Caco-2 (cell line): ENCODE results near the gene C1orf159. TPM values are rescaled to one million over a fixed set of nuclear protein-coding genes. Genes with fewer than 3 reads are reported as not detected.
A peak's percentile ranks its signal among the peaks of the same experiment; 100 is the strongest.

ENCODE experiments used
- BruUV-seq: library from RNA; stranded (reverse); fragments of 400-500 nt; replicated peaks from 2 replicates; lab custom pipeline; 2021; lab: Mats Ljungman, UMichigan
- CTCF ChIA-PET: fragments of 300-600 bp; sonication (Branson Sonifier 250); formaldehyde crosslinking; loops from one replicate; lab custom pipeline; 2022; ENCODE audit warnings: antibody characterized with exemption; lab: Charles Lee
- POLR2A ChIA-PET: fragments of 300-600 bp; sonication (Branson Sonifier 250); formaldehyde crosslinking; loops from one replicate; lab custom pipeline; 2022; ENCODE audit warnings: antibody characterized with exemption; lab: Charles Lee
- DNase-seq, 2 experiments: peaks; one replicate each; pipeline versions ENCODE4 v3.0.0 to v3.0.0-alpha.2; 2020 to 2022
- H3K27me3 ChIP-seq: replicated peaks from 2 replicates; pipeline ENCODE4 v1.6.0; 2011; ENCODE audit warnings: low read length; ENCODE audit not compliant: control insufficient read depth, insufficient read depth
- H3K36me3 ChIP-seq: 2 replicates; pipeline ENCODE4 v1.5.1; 2011; ENCODE audit warnings: low read length; ENCODE audit not compliant: control insufficient read depth, insufficient read depth
- H3K4me1 ChIP-seq: fragments of 250-450 bp; sonication (Bioruptor Pico); 2 replicates; pipeline ENCODE4 v1.5.1; 2020; ENCODE audit warnings: mild to moderate bottlenecking
- H3K4me3 ChIP-seq: 2 replicates; pipeline ENCODE4 v1.5.1; 2011; ENCODE audit warnings: low read depth, mild to moderate bottlenecking, control low read depth, low read length
- H3K9me3 ChIP-seq: fragments of 250-450 bp; sonication (Bioruptor Pico); 2 replicates; pipeline ENCODE4 v1.5.1; 2020; ENCODE audit warnings: mild to moderate bottlenecking, moderate library complexity
- H3K27ac Mint-ChIP-seq: one replicate; pipeline ENCODE4 v1.8.0; 2022; ENCODE audit warnings: mixed read lengths; ENCODE audit not compliant: unreplicated experiment
- H3K27me3 Mint-ChIP-seq: one replicate; pipeline ENCODE4 v1.8.0; 2022; ENCODE audit warnings: mixed read lengths; ENCODE audit not compliant: insufficient read depth, unreplicated experiment
- H3K36me3 Mint-ChIP-seq: one replicate; pipeline ENCODE4 v1.8.0; 2022; ENCODE audit warnings: mild to moderate bottlenecking, mixed read lengths; ENCODE audit not compliant: insufficient read depth, unreplicated experiment
- H3K4me1 Mint-ChIP-seq: one replicate; pipeline ENCODE4 v1.8.0; 2022; ENCODE audit warnings: low read depth, mixed read lengths; ENCODE audit not compliant: unreplicated experiment
- H3K4me3 Mint-ChIP-seq: one replicate; pipeline ENCODE4 v1.8.0; 2022; ENCODE audit warnings: mild to moderate bottlenecking, moderate library complexity, mixed read lengths; ENCODE audit not compliant: unreplicated experiment
- H3K9me3 Mint-ChIP-seq: one replicate; pipeline ENCODE4 v1.8.0; 2022; ENCODE audit warnings: mixed read lengths; ENCODE audit not compliant: unreplicated experiment
- CTCF ChIP-seq, 2 experiments: fragments of 200-600 bp in 1 of 2; IDR thresholded peaks; 1 replicate in 1 of 2; 2 replicates in 1 of 2; pipeline versions ENCODE4 v1.5.1 to v1.8.0; 2011 to 2022; ENCODE audit warnings: antibody characterized with exemption in 1 of 2, control low read depth in 1 of 2, inconsistent platforms in 1 of 2, low read depth in 1 of 2, low read length in 1 of 2, mild to moderate bottlenecking in 1 of 2, moderate library complexity in 1 of 2; ENCODE audit not compliant: insufficient read depth in 1 of 2, severe bottlenecking in 1 of 2, unreplicated experiment in 1 of 2
- intact Hi-C: fragments of 100-400 bp; cut with micrococcal nuclease; formaldehyde crosslinking; loops from one replicate; pipeline ENCODE4 v1.10.0; 2022; ENCODE audit not compliant: unreplicated experiment
- total RNA-seq: library from RNA; stranded (reverse); gene quantifications from 2 replicates; pipeline ENCODE4 v1.2.3, GENCODE V29; 2022

The C1orf159 gene
- total RNA-seq, 1 experiment from 2014 or later, result 12.9 TPM

GRCh38 chr1:1054971-1055370 is 60.9 kb downstream of the C1orf159 start:
- no peak for DNase-seq
- Histone ChIP-seq H3K27me3 (no peaks in the 10 kb centered on the region), H3K9me3 (no peaks in the 10 kb centered on the region), H3K4me1 (peaks cover 15% of the 10 kb centered on the region), H3K4me3 (no peak overlapping the region), H3K36me3 (no peaks in the 10 kb centered on the region)
- ChIA-PET CTCF (no interaction called here), POLR2A (no interaction called here)
- TF ChIP-seq CTCF (IDR thresholded peaks at IDR 0.05; ENCODE audit: insufficient read depth in 1 of 2, low read depth in 1 of 2, low read length in 1 of 2, severe bottlenecking in 1 of 2, unreplicated experiment in 1 of 2), result no peak
- intact Hi-C loops, result loop anchor here (1.0 kb wide), 1 partner anchor 36 kb away; no protein-coding TSS in a partner anchor
- H3K4me3 Mint-ChIP-seq, result no peak overlapping the region
- TSS peak; percentile 80 for BruUV-seq
- H3K4me1 Mint-ChIP-seq, result peaks cover 7% of the 10 kb centered on the region
- H3K9me3 Mint-ChIP-seq, result no peaks in the 10 kb centered on the region
- H3K27me3 Mint-ChIP-seq, result no peaks in the 10 kb centered on the region
- H3K27ac Mint-ChIP-seq, result no peak overlapping the region
- peaks cover 77% of the 10 kb centered on the region for H3K36me3 Mint-ChIP-seq

- DNase-seq, result no peak
- H3K27me3 ChIP-seq, result no peaks in the 10 kb centered on the region
- peaks cover 7% of the 10 kb centered on the region for H3K4me1 Mint-ChIP-seq
- CTCF ChIA-PET, result no interaction called here
- H3K4me1 ChIP-seq, result peaks cover 12% of the 10 kb centered on the region
- POLR2A ChIA-PET, result no interaction called here
- no peak overlapping the region for H3K4me3 Mint-ChIP-seq
- intact Hi-C loops, result loop anchor here (1.0 kb wide), 1 partner anchor 35 kb away; no protein-coding TSS in a partner anchor
- H3K27ac Mint-ChIP-seq, result no peak overlapping the region
- no peaks in the 10 kb centered on the region for H3K36me3 ChIP-seq
- no peak overlapping the region for H3K4me3 ChIP-seq
- TF ChIP-seq CTCF (IDR thresholded peaks at IDR 0.05; ENCODE audit: insufficient read depth in 1 of 2, low read depth in 1 of 2, low read length in 1 of 2, severe bottlenecking in 1 of 2, unreplicated experiment in 1 of 2), result no peak
- H3K9me3 Mint-ChIP-seq, result no peaks in the 10 kb centered on the region
- no TSS peak for BruUV-seq
- no peaks in the 10 kb centered on the region for H3K9me3 ChIP-seq
- H3K36me3 Mint-ChIP-seq, result peaks cover 77% of the 10 kb centered on the region
- no peaks in the 10 kb centered on the region for H3K27me3 Mint-ChIP-seq
Measured at GRCh38 chr1:1054099-1054700, 61.7 kb downstream of the C1orf159 start.

GRCh38 chr1:1053682-1054081 is 62.2 kb downstream of the C1orf159 start:
- Histone ChIP-seq H3K4me3 (no peak overlapping the region), H3K9me3 (no peaks in the 10 kb centered on the region), H3K36me3 (no peaks in the 10 kb centered on the region), H3K27me3 (no peaks in the 10 kb centered on the region), H3K4me1 (peaks cover 10% of the 10 kb centered on the region)
- no peak for TF ChIP-seq CTCF (IDR thresholded peaks at IDR 0.05; ENCODE audit: insufficient read depth in 1 of 2, low read depth in 1 of 2, low read length in 1 of 2, severe bottlenecking in 1 of 2, unreplicated experiment in 1 of 2)
- peaks cover 7% of the 10 kb centered on the region for H3K4me1 Mint-ChIP-seq
- H3K27ac Mint-ChIP-seq, result no peak overlapping the region
- ChIA-PET CTCF (no interaction called here), POLR2A (no interaction called here)
- BruUV-seq, result no TSS peak
- no peaks in the 10 kb centered on the region for H3K27me3 Mint-ChIP-seq
- H3K36me3 Mint-ChIP-seq, result peaks cover 77% of the 10 kb centered on the region
- DNase-seq, result no peak
- H3K9me3 Mint-ChIP-seq, result no peaks in the 10 kb centered on the region
- H3K4me3 Mint-ChIP-seq, result no peak overlapping the region
- intact Hi-C loops, result loop anchor here (1.0 kb wide), 1 partner anchor 34 kb away; no protein-coding TSS in a partner anchor
